HL-60 (cell line): Measurements from ENCODE around the gene KLHL26.

ENCODE experiments used
- CTCF ChIP-seq: IDR thresholded peaks from one replicate; pipeline ENCODE4 v1.5.1; 2011; ENCODE audit warnings: low read length, control low read depth, inconsistent platforms; ENCODE audit not compliant: insufficient read depth
- GABPA ChIP-seq: IDR thresholded peaks from 2 replicates; pipeline ENCODE4 v1.6.1; 2012; ENCODE audit warnings: low read depth
- POLR2AphosphoS5 ChIP-seq: IDR thresholded peaks from 2 replicates; pipeline ENCODE4 v1.6.1; 2012; ENCODE audit warnings: low read depth
- REST ChIP-seq: IDR thresholded peaks from 2 replicates; pipeline ENCODE4 v1.6.1; 2012; ENCODE audit warnings: low read depth; ENCODE audit not compliant: insufficient replicate concordance
- SPI1 ChIP-seq: IDR thresholded peaks from 2 replicates; pipeline ENCODE4 v1.6.1; 2012; ENCODE audit warnings: low read depth, mild to moderate bottlenecking, borderline replicate concordance

DNA sequence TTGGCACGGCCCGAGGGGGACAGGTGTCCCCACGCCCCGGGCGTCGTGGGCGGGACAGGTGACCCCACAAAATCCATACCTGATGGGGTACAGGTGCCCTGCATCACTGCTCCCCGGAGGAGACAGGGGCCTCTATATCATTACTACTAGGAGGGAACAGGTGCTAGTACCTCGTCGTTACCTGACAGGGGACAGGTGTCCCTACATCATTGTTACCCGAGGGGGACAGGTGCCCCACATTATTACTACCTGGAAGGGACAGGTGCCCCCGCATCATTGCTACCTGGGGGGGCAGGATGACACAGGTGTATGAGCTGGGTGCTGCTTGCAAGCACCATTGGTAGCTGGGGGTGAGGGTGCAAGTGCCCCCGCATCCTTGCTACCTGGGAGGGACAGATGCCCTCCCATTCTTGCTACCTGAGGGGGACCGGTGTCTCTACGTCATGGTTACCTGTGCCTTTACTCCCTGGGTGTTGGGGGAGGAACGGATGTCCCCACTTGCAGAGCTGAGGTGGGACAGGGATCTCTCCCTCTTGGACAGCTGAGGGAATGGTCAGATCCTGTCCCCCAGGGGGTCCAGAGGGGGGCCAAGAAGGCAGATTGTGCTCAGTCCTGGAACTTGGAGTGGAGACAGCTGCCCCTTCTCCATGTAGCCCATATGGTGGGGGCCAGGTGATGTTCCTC, 47.3 kb downstream of the KLHL26 start:
- TF ChIP-seq CTCF (no peak), GABPA (no peak), POLR2AphosphoS5 (no peak; the same call in 1 of the 2 replicates), REST (no peak), SPI1 (no peak)
